ENCODE data around the gene CDK5R2.
A peak's percentile ranks its signal among the peaks of the same experiment; 100 is the strongest.

DNA sequence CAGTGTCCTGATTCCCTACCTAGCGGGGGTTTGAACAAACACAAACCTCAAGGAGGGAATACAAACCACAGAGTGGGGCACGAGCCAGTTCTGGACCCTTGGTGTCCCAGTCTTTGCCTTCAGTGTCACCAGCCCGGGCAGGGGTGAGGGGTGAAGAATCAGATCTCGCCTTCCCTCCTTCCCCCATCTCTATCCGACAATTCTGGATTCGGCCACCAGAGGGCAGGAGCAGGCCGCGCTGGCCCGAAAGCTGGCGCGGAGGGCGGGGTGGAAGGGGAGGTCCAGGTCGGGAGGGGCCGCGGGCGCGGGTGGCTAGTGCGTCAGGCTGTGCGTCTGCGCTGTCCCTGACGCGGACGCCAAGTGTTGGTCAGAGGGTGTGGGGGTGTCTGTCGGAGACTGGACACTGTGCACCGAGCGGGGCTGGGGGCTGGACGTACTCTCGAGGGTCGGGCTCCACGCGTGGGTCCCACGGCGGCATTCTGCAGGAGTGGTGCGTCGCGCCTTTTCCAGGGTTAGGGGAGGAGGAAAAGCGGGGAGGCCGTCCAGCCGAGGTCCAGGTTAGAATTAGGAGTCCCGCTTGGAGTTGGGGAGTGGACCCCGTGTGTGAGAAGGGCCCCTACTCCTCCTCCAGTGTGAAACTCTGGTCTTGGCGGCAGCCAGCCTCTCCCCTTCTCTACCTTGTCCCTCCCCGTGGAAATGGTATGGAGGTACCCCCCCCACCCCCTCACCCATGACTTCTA, 36.7 kb downstream of the CDK5R2 start:
- TF ChIP-seq, protein P1, sequence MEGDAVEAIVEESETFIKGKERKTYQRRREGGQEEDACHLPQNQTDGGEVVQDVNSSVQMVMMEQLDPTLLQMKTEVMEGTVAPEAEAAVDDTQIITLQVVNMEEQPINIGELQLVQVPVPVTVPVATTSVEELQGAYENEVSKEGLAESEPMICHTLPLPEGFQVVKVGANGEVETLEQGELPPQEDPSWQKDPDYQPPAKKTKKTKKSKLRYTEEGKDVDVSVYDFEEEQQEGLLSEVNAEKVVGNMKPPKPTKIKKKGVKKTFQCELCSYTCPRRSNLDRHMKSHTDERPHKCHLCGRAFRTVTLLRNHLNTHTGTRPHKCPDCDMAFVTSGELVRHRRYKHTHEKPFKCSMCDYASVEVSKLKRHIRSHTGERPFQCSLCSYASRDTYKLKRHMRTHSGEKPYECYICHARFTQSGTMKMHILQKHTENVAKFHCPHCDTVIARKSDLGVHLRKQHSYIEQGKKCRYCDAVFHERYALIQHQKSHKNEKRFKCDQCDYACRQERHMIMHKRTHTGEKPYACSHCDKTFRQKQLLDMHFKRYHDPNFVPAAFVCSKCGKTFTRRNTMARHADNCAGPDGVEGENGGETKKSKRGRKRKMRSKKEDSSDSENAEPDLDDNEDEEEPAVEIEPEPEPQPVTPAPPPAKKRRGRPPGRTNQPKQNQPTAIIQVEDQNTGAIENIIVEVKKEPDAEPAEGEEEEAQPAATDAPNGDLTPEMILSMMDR (IDR thresholded peaks at IDR 0.05): peak; percentile 80 to 90 (median 87)
- TF ChIP-seq POLR2A (IDR thresholded peaks at IDR 0.05): peak; percentile 54
